GM23338 (cell line): ENCODE results near the gene TXNDC2. TPM values are rescaled to one million over a fixed set of nuclear protein-coding genes. Genes with fewer than 3 reads are reported as not detected.

Experiments
- ATAC-seq: fragments of 200-7000 bp; cut with Tn5 transposase; 3 replicates; pipeline ENCODE4 v1.9.1; 2020
- DNase-seq: peaks from one replicate; pipeline ENCODE4 v3.0.0-alpha.2; 2015; ENCODE audit warnings: low spot score
- H2AFZ ChIP-seq: fragments of 200-600 bp; sonication (generic); 2 replicates; pipeline ENCODE4 v1.8.0; 2016; ENCODE audit warnings: antibody characterized with exemption, mild to moderate bottlenecking, moderate library complexity
- H3F3A ChIP-seq: fragments of 200-600 bp; sonication (generic); replicated peaks from 2 replicates; pipeline ENCODE4 v1.8.0; 2017; ENCODE audit warnings: antibody characterized with exemption, mixed run types, low read depth
- H3K27ac ChIP-seq: fragments of 200-600 bp; sonication (generic); 2 replicates; pipeline ENCODE4 v1.6.1; 2016; ENCODE audit warnings: low read depth
- H3K27me3 ChIP-seq: fragments of 200-600 bp; sonication (generic); 2 replicates; pipeline ENCODE4 v1.8.0; 2016; ENCODE audit warnings: mild to moderate bottlenecking, mixed run types, moderate library complexity; ENCODE audit not compliant: insufficient read depth
- H3K36me3 ChIP-seq: fragments of 200-600 bp; sonication (generic); 2 replicates; pipeline ENCODE4 v1.8.0; 2016; ENCODE audit warnings: mild to moderate bottlenecking; ENCODE audit not compliant: insufficient read depth
- H3K4me1 ChIP-seq: fragments of 200-600 bp; sonication (generic); 2 replicates; pipeline ENCODE4 v1.8.0; 2016; ENCODE audit warnings: mild to moderate bottlenecking, moderate library complexity; ENCODE audit not compliant: insufficient read depth
- H3K4me2 ChIP-seq: fragments of 200-600 bp; sonication (generic); 2 replicates; pipeline ENCODE4 v1.7.1; 2017; ENCODE audit warnings: mixed run types
- H3K4me3 ChIP-seq: fragments of 200-600 bp; sonication (generic); 2 replicates; pipeline ENCODE4 v1.6.1; 2016; ENCODE audit warnings: mixed run types
- H3K79me2 ChIP-seq: fragments of 200-600 bp; sonication (generic); replicated peaks from 2 replicates; pipeline ENCODE4 v1.8.0; 2017; ENCODE audit warnings: mild to moderate bottlenecking; ENCODE audit not compliant: insufficient read depth
- H3K9me2 ChIP-seq: fragments of 200-600 bp; sonication (generic); 2 replicates; pipeline ENCODE4 v1.8.0; 2017; ENCODE audit not compliant: insufficient read depth
- H4K20me1 ChIP-seq: fragments of 200-600 bp; sonication (generic); replicated peaks from 2 replicates; pipeline ENCODE4 v1.8.0; 2017; ENCODE audit warnings: mild to moderate bottlenecking; ENCODE audit not compliant: insufficient read depth
- H3K27ac Mint-ChIP-seq: 2 replicates; pipeline ENCODE4 v1.8.0; 2020; ENCODE audit warnings: inconsistent platforms, mild to moderate bottlenecking, moderate library complexity, mixed read lengths
- H3K27me3 Mint-ChIP-seq: 3 replicates; pipeline ENCODE4 v1.8.0; 2022; ENCODE audit warnings: low read depth, mild to moderate bottlenecking, moderate library complexity, mixed read lengths, inconsistent platforms; ENCODE audit not compliant: insufficient read depth, poor library complexity
- H3K36me3 Mint-ChIP-seq: 3 replicates; pipeline ENCODE4 v1.8.0; 2021; ENCODE audit warnings: low read depth, mild to moderate bottlenecking, inconsistent platforms, moderate library complexity, mixed read lengths
- H3K4me1 Mint-ChIP-seq: 3 replicates; pipeline ENCODE4 v1.8.0; 2020; ENCODE audit warnings: mild to moderate bottlenecking, inconsistent platforms, mixed read lengths
- H3K4me3 Mint-ChIP-seq: 3 replicates; pipeline ENCODE4 v1.8.0; 2021; ENCODE audit warnings: moderate library complexity, mild to moderate bottlenecking, inconsistent platforms, mixed read lengths
- H3K9me3 Mint-ChIP-seq: 3 replicates; pipeline ENCODE4 v1.8.0; 2020; ENCODE audit warnings: moderate library complexity, mild to moderate bottlenecking, inconsistent platforms, mixed read lengths
- CREB1 ChIP-seq: fragments of 250-450 bp; sonication (Bioruptor Pico); IDR thresholded peaks from 2 replicates; pipeline ENCODE4 v1.5.0; 2020; ENCODE audit warnings: low read depth, mild to moderate bottlenecking, moderate library complexity
- EZH2 ChIP-seq: fragments of 200-600 bp; sonication (generic); IDR thresholded peaks from one replicate; pipeline ENCODE4 v1.8.0; 2017; ENCODE audit warnings: antibody characterized with exemption, mild to moderate bottlenecking, low read depth; ENCODE audit not compliant: unreplicated experiment
- EZH2phosphoT487 ChIP-seq: fragments of 200-600 bp; sonication (generic); IDR thresholded peaks from one replicate; pipeline ENCODE4 v1.8.1; 2018; ENCODE audit warnings: antibody characterized with exemption; ENCODE audit not compliant: unreplicated experiment
- JUNB ChIP-seq: IDR thresholded peaks from one replicate; pipeline ENCODE4 v1.6.1; 2016; ENCODE audit warnings: antibody characterized with exemption; ENCODE audit not compliant: unreplicated experiment
- NANOG ChIP-seq: IDR thresholded peaks from 2 replicates; pipeline ENCODE4 v1.6.1; 2016; ENCODE audit warnings: antibody characterized with exemption, borderline replicate concordance
- POLR2AphosphoS5 ChIP-seq: IDR thresholded peaks from 2 replicates; pipeline ENCODE4 v1.6.1; 2016; ENCODE audit warnings: antibody characterized with exemption, low read depth
- STAT1 ChIP-seq: IDR thresholded peaks from one replicate; pipeline ENCODE4 v1.6.1; 2016; ENCODE audit warnings: antibody characterized with exemption; ENCODE audit not compliant: unreplicated experiment
- ZNF114 ChIP-seq: fragments of 250-450 bp; sonication (Bioruptor Pico); IDR thresholded peaks from 2 replicates; pipeline ENCODE4 v1.5.0; 2020; ENCODE audit warnings: mild to moderate bottlenecking, moderate library complexity
- ZNF331 ChIP-seq: fragments of 250-450 bp; sonication (Bioruptor Pico); IDR thresholded peaks from 2 replicates; pipeline ENCODE4 v1.5.0; 2020; ENCODE audit warnings: low read depth, mild to moderate bottlenecking, moderate library complexity
- polyA plus RNA-seq: library from polyadenylated mRNA; unstranded; fragments of >200 nt; fragmentation: Nextera tagmentation; extraction: Ambion mirVana; gene quantifications from 2 replicates; pipeline ENCODE4 v1.2.1, GENCODE V29; 2016
- total RNA-seq: library from RNA; depleted of rRNA; stranded (reverse); fragments of >200 nt; shearing (Covaris generic); gene quantifications from 2 replicates; pipeline ENCODE4 v1.2.3, GENCODE V29; 2014
- TF ChIP-seq, protein P1 (sequence below): fragments of 250-450 bp; sonication (Bioruptor Pico); IDR thresholded peaks from 2 replicates; pipeline ENCODE4 v1.5.0; 2020; ENCODE audit warnings: mild to moderate bottlenecking, moderate library complexity
- TF ChIP-seq, protein P2 (sequence below): IDR thresholded peaks from 2 replicates; pipeline ENCODE4 v1.6.1; 2016; ENCODE audit warnings: antibody characterized with exemption
- TF ChIP-seq, protein P3 (sequence below), 2 experiments: fragments of 200-600 bp in 1 of 2; sonication (generic) in 1 of 2; conservative IDR thresholded peaks; 2 replicates each; pipeline versions ENCODE4 v1.5.1 to v1.6.1; 2016 to 2017; ENCODE audit warnings: antibody characterized with exemption in 2 of 2, low read depth in 2 of 2, mild to moderate bottlenecking in 2 of 2, moderate library complexity in 1 of 2

Gene TXNDC2
- total and polyA plus RNA-seq, 2 experiments from 2014 or later: 0.16 TPM; not detected in 1

DNA sequence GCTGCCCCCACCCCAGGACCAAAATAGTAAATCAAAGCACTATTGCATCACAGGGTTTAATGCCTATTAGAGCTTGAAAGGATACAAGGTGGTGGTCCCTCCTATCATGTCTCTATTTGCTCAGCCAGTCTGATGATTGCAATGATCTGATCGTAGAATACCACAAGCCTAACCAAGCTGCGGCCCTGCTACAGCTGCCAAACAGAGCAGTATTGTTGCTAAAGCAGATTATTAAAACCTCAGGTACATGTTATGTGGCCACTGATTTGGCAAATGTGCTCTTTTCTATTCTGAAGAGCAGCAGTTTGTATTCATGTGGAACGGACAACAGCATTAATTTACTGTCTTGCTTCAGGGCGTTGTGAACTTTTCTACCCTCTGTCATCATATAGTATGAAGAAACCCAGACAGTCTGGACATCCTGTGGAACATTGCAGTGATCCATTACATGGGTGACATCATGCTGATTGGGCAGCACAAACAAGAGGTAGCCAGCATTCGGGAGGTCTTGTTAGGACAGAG, 19.7 kb downstream of the TXNDC2 start:
- ATAC-seq: no peak
- peak overlapping the region; percentile 80 for H2AFZ ChIP-seq

DNA sequence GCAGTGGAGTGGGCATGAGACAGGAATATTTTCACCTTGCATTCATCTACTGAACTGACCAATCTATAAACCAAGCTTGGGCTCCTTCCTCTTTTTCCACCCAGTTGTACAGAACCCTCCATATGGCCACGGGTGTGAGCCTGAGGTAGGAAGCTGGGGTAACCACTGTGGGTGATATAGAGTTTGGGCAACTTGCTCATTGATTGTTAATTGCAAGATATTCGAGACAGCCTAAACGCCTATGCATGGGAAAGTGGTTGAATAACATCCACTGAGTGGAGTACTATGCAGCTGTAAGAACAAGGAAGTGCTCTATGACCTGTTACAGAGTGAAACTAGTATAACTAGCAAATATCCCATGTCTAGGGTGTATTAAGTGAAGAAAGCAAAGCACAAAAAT, 20.7 kb downstream of the TXNDC2 start:
- H3K27ac ChIP-seq: no peak overlapping the region
- DNase-seq (no peak), ATAC-seq (no peak)
- no peaks in the 10 kb centered on the region for H3K79me2 ChIP-seq
- H3K4me1 ChIP-seq: no peaks in the 10 kb centered on the region
- H3K4me2 ChIP-seq: no peak overlapping the region
- no peak overlapping the region for H3K4me3 ChIP-seq
- H3K9me2 ChIP-seq: no peaks in the 10 kb centered on the region
- Mint-ChIP-seq H3K27me3 (peaks cover 1% of the 10 kb centered on the region), H3K9me3 (no peaks in the 10 kb centered on the region), H3K4me1 (no peaks in the 10 kb centered on the region; the same call in 2 of the 3 replicates), H3K36me3 (no peaks in the 10 kb centered on the region), H3K27ac (no peak overlapping the region), H3K4me3 (no peak overlapping the region)
- H3K27me3 ChIP-seq: no peaks in the 10 kb centered on the region
- H4K20me1 ChIP-seq: no peaks in the 10 kb centered on the region
- H2AFZ ChIP-seq: no peak overlapping the region
- H3K36me3 ChIP-seq: no peaks in the 10 kb centered on the region
- no peaks in the 10 kb centered on the region for H3F3A ChIP-seq
- no peak for TF ChIP-seq ZNF331 (CRISPR knock-in tag)
- TF ChIP-seq, protein P1, sequence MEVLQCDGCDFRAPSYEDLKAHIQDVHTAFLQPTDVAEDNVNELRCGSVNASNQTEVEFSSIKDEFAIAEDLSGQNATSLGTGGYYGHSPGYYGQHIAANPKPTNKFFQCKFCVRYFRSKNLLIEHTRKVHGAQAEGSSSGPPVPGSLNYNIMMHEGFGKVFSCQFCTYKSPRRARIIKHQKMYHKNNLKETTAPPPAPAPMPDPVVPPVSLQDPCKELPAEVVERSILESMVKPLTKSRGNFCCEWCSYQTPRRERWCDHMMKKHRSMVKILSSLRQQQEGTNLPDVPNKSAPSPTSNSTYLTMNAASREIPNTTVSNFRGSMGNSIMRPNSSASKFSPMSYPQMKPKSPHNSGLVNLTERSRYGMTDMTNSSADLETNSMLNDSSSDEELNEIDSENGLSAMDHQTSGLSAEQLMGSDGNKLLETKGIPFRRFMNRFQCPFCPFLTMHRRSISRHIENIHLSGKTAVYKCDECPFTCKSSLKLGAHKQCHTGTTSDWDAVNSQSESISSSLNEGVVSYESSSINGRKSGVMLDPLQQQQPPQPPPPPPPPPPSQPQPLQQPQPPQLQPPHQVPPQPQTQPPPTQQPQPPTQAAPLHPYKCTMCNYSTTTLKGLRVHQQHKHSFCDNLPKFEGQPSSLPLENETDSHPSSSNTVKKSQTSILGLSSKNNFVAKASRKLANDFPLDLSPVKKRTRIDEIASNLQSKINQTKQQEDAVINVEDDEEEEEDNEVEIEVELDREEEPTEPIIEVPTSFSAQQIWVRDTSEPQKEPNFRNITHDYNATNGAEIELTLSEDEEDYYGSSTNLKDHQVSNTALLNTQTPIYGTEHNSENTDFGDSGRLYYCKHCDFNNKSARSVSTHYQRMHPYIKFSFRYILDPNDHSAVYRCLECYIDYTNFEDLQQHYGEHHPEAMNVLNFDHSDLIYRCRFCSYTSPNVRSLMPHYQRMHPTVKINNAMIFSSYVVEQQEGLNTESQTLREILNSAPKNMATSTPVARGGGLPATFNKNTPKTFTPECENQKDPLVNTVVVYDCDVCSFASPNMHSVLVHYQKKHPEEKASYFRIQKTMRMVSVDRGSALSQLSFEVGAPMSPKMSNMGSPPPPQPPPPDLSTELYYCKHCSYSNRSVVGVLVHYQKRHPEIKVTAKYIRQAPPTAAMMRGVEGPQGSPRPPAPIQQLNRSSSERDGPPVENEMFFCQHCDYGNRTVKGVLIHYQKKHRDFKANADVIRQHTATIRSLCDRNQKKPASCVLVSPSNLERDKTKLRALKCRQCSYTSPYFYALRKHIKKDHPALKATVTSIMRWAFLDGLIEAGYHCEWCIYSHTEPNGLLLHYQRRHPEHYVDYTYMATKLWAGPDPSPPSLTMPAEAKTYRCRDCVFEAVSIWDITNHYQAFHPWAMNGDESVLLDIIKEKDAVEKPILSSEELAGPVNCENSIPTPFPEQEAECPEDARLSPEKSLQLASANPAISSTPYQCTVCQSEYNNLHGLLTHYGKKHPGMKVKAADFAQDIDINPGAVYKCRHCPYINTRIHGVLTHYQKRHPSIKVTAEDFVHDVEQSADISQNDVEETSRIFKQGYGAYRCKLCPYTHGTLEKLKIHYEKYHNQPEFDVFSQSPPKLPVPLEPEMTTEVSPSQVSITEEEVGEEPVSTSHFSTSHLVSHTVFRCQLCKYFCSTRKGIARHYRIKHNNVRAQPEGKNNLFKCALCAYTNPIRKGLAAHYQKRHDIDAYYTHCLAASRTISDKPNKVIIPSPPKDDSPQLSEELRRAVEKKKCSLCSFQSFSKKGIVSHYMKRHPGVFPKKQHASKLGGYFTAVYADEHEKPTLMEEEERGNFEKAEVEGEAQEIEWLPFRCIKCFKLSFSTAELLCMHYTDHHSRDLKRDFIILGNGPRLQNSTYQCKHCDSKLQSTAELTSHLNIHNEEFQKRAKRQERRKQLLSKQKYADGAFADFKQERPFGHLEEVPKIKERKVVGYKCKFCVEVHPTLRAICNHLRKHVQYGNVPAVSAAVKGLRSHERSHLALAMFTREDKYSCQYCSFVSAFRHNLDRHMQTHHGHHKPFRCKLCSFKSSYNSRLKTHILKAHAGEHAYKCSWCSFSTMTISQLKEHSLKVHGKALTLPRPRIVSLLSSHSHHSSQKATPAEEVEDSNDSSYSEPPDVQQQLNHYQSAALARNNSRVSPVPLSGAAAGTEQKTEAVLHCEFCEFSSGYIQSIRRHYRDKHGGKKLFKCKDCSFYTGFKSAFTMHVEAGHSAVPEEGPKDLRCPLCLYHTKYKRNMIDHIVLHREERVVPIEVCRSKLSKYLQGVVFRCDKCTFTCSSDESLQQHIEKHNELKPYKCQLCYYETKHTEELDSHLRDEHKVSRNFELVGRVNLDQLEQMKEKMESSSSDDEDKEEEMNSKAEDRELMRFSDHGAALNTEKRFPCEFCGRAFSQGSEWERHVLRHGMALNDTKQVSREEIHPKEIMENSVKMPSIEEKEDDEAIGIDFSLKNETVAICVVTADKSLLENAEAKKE: no peak
- TF ChIP-seq CREB1 (CRISPR knock-in tag): no peak
- TF ChIP-seq EZH2: no peak
- no peak for TF ChIP-seq NANOG
- no peak for TF ChIP-seq STAT1
- no peak for TF ChIP-seq EZH2phosphoT487
- TF ChIP-seq, protein P2, sequence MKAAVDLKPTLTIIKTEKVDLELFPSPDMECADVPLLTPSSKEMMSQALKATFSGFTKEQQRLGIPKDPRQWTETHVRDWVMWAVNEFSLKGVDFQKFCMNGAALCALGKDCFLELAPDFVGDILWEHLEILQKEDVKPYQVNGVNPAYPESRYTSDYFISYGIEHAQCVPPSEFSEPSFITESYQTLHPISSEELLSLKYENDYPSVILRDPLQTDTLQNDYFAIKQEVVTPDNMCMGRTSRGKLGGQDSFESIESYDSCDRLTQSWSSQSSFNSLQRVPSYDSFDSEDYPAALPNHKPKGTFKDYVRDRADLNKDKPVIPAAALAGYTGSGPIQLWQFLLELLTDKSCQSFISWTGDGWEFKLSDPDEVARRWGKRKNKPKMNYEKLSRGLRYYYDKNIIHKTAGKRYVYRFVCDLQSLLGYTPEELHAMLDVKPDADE: no peak

More for the DNA sequence above, 19.7 kb downstream of the TXNDC2 start:
- TF ChIP-seq POLR2AphosphoS5: no peak
- no peak for TF ChIP-seq CREB1 (CRISPR knock-in tag)
- TF ChIP-seq JUNB: no peak
- TF ChIP-seq, protein P3, sequence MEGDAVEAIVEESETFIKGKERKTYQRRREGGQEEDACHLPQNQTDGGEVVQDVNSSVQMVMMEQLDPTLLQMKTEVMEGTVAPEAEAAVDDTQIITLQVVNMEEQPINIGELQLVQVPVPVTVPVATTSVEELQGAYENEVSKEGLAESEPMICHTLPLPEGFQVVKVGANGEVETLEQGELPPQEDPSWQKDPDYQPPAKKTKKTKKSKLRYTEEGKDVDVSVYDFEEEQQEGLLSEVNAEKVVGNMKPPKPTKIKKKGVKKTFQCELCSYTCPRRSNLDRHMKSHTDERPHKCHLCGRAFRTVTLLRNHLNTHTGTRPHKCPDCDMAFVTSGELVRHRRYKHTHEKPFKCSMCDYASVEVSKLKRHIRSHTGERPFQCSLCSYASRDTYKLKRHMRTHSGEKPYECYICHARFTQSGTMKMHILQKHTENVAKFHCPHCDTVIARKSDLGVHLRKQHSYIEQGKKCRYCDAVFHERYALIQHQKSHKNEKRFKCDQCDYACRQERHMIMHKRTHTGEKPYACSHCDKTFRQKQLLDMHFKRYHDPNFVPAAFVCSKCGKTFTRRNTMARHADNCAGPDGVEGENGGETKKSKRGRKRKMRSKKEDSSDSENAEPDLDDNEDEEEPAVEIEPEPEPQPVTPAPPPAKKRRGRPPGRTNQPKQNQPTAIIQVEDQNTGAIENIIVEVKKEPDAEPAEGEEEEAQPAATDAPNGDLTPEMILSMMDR (conservative IDR thresholded peaks at IDR 0.05; ENCODE audit: low read depth in 2 of 2): no peak
- TF ChIP-seq ZNF114: no peak
- no peak for DNase-seq
- H3K27me3 ChIP-seq: no peaks in the 10 kb centered on the region
- no peak overlapping the region for H3K4me2 ChIP-seq
- H3F3A ChIP-seq: no peaks in the 10 kb centered on the region
- H3K79me2 ChIP-seq: no peaks in the 10 kb centered on the region
- H3K27me3 Mint-ChIP-seq: peaks cover 1% of the 10 kb centered on the region
- H3K36me3 ChIP-seq: no peaks in the 10 kb centered on the region
- no peak overlapping the region for H3K27ac ChIP-seq
- H3K9me3 Mint-ChIP-seq: no peaks in the 10 kb centered on the region
- H3K27ac Mint-ChIP-seq: no peak overlapping the region
- no peaks in the 10 kb centered on the region for H4K20me1 ChIP-seq
- peaks cover 5% of the 10 kb centered on the region for H3K4me1 Mint-ChIP-seq
- no peaks in the 10 kb centered on the region for H3K36me3 Mint-ChIP-seq
- H3K4me3 ChIP-seq: no peak overlapping the region
- no peaks in the 10 kb centered on the region for H3K9me2 ChIP-seq
- no peak overlapping the region for H3K4me3 Mint-ChIP-seq
- H3K4me1 ChIP-seq: peaks cover 8% of the 10 kb centered on the region
